Transverse colon (tissue), 3 donors: Measurements from ENCODE around the gene RBBP9.

Experiments used
- CTCF ChIP-seq, 5 experiments: fragments of 200-600 bp in 3 of 5; fragments of 450-650 bp in 2 of 5; sonication (generic) in 3 of 5; IDR thresholded peaks; 1 replicate in 2 of 5; 2 replicates in 3 of 5; pipeline ENCODE4 v1.5.1; 2016 to 2017; ENCODE audit warnings: antibody characterized with exemption in 5 of 5, inconsistent platforms in 3 of 5, mild to moderate bottlenecking in 2 of 5, moderate library complexity in 1 of 5
- EP300 ChIP-seq: sonication (generic); formaldehyde crosslinking; IDR thresholded peaks from one replicate; pipeline ENCODE4 v1.6.1; 2017; ENCODE audit warnings: antibody characterized with exemption, low read depth

- TF ChIP-seq CTCF (IDR thresholded peaks at IDR 0.05) (no peak), EP300 (no peak)
Measured at GRCh38 chr20:18511571-18511970, 14.5 kb upstream of the RBBP9 start.
